Stimulated activated CD4-positive, alpha-beta T cell treated with anti-CD3 and anti-CD28 coated beads, Interleukin-15, amount 100 ng/mL, for 1 hour (primary cell): ENCODE data around the gene SMOC2.
"Not testable (repeated sequence)": the region's sequence is repeated elsewhere in the genome, so short reads cannot be mapped to it uniquely, and the experiment has no call there.

Experiments used
- DNase-seq, 2 donors: peaks; one replicate each; pipeline ENCODE4 v3.0.0-alpha.2; 2020; ENCODE audit warnings: low read depth in 1 of 2, low spot score in 1 of 2

SMOC2 gene

DNA sequence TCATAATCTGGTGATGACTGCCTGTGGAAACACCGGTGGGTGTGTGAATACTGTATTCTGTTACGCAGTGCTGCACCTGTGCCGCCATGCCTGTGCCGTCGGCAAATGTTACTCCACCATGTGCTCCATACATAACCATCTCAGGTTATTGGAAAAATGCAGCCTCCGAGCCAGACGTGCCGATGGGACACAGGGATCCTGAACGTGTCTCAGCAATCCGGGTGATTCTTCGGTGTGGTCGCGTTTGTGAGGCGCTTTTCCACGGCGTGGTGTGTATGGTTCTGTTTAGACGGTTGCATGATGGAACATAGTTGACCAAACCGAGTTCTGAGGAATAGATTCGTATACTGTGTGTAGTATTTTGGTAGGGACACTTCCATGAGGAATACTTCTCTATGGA, 130.3 kb downstream of the SMOC2 start:
- no peak for DNase-seq

DNA sequence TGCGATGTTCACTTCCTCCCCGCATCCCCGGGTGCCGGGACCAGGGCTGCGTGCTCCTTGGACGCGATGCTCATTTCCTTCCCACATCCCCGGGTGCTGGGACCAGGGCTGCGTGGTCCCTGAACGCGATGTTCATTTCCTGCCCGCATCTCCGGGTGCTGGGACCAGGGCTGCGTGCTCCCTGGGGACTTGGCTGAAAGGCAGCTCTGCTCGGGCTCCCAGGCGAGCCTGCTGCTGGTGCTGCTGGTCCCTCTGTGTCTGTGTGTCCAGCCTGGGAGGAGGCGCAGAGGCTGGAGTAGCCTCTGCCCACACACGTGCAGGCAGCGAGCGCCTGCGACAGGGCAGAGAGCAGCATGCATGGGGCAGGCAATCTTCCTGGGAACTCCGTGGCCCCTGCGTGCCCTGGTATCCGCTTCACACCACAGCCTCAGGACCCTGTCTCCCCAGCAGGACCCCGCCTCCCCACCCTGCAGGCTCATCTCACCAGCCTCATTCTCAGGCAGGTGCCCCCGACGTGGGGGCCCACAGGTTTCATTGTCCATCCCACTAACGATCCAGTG, 132.4 kb downstream of the SMOC2 start:
- not testable (repeated sequence) for DNase-seq

DNA sequence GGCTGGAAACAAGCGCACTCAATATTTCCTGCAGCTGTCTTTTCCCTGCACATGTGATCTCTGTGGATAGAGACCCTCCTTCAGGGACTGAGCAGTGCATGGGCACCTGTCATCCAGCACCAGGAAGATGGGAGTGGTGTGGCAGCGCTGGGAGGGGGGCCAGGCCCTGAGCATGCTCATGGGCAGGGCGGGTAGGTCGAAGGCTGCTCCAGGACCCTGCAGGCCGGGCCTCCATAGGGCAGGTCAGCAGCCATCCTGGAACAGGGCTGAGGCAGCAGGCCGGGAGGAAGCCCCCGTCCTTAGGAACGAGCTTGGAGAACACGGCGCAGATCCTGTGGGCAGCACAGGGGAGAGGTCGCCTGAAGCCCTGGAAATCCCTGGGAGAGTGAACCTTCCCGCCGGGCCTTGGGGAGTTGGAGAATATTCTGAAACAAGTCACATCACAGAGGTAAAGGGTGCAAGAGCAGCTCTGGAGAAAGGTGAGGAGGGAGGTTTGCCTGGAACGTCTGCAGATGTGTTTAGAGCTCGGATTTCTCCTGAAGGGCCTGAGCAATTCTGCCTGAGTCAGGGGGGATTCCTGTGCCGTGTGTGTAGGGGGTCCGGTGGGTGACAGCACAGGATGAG, 133.2 kb downstream of the SMOC2 start:
- no peak for DNase-seq

DNA sequence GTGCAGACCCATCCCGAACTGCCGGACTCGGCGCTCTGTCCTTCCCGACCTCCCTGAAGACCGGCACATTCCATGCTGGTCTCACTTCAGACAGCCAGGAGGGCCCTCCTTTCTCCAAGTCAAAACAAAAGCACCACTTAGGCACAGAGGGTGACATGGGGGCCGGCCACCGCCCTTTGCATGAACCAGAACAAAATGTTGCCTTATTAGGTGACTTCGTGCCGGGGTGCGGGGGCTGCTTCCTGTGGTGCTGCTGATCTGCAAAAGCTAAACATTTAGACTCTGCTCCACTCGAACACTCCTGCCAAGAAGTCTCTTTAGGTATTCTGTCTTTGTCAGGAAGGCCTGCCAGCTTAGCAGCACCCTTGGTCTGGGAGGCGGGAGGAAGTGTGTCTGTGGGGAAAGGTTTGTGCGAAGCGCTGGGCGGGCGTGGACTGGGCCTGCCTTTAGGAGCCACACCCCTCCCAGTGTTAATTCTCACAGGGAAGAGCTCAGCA, 133.8 kb downstream of the SMOC2 start:
- no peak for DNase-seq

DNA sequence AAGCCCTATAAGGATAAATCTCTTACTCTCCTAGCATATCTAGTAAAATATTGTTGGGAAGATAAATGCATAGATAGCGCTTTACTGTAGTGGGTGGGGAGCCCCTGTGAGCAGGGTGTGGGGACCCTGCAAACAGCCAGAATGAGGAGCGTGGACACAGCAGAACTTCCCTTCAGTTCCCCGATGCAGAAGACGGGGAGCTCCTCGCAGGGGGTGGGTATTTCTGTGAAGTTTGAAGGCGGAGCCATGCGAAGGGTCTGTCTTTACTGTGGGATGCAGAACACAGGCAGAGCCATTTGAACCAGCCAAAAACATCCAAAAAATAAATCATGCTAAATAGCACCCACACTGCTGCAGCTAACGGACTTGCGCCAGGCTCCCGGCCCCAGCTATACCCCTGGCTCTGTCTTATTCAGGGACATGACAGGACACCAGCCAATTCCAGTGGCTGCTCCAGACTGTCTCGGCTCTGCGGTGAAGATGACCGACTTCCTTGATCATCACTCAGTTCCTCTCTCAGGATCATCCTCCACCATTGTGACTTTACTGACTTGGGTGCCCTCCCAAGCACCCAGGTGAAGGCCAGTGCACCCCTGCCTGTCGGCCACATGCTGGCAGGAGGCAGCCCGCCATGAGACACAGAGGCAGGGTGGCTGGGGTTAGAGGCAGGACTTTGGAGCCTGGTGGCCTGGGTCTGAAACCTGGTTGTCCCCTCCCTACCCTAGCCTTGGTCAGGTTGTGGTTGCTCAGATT, 134.5 kb downstream of the SMOC2 start:
- DNase-seq: no peak

DNA sequence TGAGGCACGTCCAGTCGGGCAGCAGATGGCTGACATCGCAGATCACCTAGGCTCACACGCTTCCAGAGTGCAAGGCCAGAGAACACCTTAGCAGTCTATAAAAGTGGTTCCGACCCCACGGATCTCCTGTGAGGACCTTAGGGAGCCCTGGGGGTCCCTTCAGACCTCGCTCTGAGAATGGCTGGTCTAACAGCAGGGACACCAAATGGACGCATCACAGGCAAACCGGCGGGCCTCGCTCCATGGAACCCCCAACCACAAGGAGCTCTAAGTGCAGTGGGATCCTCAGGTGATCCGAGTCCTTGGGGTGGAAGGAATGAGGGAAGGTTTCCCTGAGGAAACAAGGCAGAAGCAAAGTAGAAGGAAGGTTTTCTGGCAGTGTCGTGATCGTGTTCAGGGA, 135.4 kb downstream of the SMOC2 start:
- DNase-seq: no peak

DNA sequence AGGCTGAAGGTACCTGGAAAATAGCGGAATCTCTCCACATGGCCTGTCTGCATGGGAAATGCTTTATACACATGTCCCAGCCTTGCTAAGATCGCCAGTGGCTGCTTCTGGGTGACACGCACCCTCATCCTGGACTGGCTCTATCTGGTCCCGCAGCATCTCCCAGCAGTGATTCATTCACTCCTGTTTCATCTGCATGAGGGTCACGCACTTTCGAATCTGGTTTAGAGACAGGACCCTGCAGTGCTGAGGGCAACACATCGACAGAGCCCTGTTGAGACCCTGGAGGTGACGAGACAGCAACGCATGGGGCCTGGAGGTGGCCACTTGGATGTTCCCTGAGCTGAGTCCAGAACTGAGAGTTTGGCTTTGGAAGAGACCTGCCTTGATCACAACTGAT, 136.5 kb downstream of the SMOC2 start:
- DNase-seq: no peak

DNA sequence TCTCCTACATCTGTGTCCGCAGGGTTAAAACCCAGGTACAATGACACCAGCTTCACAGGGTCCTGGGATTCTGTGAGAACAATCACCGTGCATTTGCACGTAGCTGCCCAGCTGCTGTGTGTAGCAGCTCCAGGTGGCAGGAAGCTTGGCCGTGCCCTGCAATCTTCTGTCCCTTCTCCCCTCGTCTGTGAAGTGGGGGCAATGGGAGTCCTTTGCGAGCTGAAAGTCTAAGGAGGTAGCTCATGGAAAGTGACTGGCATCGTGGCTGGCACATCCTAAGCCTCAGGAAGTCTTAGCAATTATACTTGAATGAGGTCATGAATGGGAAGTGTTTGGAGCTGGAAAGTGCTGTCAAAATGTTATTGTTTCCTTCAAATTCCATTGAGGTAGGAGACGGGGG, 137.1 kb downstream of the SMOC2 start:
- no peak for DNase-seq

DNA sequence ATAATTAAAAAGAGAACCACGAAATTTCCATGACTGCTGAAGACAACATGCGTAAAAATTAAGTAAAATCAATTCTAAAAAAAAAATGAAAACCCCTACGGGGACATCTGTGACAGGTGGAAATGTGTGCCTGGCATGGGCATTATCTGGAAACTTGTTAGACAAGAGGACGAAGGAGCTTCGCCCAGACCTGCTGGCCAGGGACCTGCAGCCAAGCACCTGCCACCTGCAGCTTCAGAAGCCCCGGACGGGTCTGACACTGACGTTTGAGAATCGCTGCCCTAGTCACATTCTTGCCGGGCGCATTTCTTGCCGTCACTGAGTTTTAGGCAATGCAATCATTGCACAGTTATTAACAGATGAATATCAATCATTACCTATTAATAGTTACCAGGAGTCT, 140.3 kb downstream of the SMOC2 start:
- DNase-seq: no peak

DNA sequence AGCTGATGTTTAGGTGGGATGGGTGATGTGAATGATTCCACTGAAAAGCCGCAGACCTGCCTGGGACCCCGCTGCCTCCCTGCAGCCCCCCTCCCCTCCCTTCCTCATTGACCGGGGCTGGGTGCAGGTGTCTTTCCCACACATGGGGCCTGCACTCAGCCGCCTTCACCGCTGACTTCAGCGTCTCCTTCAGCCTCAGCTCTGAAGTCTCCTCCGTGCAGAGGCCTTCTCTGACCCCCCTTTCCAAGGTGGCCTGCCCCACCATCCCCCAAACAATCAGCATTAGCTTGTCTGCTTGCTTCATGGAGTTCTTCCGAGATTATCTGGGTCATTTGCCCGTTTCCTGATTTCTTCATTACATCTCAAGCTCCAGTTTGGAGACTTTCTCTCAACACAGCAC, 140.7 kb downstream of the SMOC2 start:
- no peak for DNase-seq

DNA sequence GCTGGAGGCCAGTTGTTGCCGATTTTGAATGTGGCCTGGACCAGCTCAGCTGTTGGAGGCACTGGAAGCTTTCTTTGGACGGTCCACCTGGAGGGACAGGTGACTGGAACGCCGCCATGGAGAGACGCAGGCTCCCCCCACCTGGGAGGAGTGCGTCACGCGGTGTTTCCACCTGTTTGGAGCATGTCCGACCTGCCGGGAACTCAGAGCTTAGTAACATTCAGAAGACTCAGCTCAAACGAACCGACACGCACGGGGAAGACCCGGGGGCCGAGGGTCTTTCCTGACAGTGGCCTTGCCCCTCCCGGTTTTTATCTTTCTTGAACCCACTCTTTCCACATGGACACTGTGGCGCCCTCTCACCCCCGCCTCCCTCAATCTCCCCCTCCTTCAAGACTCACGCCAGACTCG, 141.6 kb downstream of the SMOC2 start:
- DNase-seq: no peak

DNA sequence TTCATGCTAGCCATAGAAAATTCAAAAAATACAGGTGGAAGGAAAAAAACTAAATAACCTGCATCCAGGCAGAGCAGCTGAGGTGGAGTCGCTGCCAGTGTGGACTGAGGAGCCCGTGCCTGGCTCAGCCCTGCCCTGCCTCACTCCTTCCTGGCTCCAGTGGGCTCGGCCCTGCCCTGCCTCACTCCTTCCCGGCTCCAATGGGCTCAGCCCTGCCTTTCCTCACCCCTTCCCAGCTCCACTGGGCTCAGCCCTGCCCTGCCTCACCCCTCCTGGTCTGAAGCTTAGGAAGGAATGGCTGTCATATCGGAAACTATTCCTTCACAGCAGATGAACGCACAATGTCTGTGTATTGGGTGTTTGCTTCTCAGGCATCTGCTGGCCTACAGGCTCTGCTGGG, 142.1 kb downstream of the SMOC2 start:
- DNase-seq: no peak

DNA sequence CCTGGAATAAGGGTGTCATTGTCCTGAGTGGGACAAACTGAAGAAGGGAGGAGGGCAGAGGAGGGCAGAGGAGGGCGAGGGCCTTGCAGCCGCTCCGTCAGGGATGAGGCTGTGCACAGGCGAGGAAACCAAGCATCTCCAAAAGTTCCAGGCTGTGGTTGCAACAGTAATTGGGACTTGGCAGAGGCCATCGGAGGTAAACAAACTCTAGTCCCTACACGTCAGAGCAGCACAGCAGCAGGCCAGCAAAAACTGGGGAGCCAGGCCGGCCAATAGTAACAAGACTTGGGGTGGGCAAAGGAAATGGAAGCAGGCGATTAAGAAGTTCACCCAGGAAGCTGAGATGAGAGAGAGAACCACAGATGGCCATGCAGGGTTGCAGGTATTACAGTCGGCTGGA, 142.8 kb downstream of the SMOC2 start:
- DNase-seq: no peak

DNA sequence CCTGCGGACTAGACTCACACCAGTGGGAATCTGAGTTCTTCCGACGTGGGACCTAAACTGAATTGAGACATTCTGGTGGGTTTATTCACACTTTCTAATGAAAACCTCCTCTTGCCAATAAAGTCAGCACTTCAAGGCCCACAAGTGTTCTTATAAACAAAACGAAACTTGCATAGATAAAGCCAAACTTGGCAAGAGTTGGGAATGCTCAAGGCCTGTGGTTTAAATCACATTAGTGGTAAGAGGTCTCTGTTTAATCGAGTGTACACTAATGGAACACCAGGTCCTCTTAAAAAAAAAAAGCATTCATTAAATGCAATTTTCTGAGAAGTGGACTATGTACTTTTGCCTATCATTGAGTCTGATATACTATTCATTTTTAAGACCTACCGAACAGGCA, 143.3 kb downstream of the SMOC2 start:
- no peak for DNase-seq

DNA sequence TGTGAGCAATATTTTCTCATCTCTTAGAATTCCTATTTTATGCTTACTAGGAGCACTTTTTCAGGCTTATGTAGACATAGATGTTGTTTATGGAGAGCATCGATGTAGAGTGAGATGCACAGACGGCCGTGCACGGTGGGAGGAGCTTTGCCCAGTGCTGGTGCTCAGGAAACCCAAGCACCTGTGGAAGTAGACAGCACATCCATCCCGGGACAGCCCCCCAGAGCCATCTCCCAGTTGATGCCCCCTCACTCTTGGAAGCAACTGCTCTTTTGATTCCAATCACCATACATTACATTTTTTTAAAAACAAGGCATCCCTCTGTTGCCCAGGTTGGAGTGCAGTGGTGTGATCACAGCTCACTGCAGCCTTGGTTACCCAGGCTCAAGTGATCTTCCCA, 143.7 kb downstream of the SMOC2 start:
- DNase-seq: no peak

DNA sequence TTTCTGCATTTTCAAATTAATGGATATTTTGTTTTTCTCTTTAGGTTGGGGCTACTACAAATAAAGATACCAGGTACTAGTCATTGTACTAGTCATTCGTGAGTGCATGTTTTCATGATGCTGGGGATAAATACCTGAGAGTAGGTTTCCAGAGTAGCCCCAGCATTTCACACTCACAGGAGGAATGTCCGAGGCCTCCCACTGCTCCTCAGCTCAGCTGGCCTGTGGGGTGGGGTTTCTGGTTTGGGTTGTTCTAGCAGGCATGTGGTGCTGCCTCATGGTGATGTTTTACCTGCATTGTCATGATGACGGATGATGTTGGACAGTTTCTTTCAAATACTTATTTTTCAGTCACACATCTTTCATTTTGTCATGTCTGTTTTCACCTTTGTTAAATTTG, 144.5 kb downstream of the SMOC2 start:
- no peak for DNase-seq

DNA sequence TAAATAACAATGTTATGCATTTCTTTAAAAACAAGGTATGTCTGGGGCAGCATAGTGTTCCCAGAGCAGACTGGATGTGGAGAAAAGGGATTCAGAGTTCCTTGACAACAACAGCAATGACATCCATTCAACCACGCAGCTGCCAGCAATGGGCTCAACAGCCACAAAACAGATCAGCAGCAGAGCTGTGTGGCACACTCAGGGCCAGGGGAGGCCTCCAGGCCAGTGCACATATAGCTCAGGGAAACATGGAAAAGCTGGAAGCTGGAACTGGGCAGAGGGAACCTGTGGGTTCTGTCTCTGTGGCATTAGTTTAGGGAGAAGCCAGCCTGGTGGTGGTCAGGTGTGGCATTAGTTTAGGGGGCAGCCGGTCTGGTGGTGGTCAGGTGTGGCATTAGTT, 148.3 kb downstream of the SMOC2 start:
- DNase-seq: no peak

DNA sequence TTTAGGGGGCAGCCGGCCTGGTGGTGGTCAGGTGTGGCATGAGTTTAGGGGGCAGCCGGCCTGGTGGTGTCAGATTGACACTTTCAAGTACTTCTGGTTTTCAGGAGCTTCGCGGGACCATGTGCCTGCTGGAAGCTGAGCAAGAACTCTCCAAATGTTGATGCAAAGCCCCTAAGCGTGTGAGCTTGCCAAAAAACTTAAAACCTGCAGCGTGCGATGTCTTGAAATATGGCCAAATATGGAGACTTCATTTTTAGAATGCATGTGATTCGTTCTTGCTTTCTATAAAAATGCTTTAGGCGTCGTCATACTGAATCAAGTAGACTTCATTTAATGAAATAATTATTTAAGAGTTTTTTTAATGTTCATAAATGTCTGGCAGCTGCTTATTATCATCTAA, 149.4 kb downstream of the SMOC2 start:
- DNase-seq: no peak

DNA sequence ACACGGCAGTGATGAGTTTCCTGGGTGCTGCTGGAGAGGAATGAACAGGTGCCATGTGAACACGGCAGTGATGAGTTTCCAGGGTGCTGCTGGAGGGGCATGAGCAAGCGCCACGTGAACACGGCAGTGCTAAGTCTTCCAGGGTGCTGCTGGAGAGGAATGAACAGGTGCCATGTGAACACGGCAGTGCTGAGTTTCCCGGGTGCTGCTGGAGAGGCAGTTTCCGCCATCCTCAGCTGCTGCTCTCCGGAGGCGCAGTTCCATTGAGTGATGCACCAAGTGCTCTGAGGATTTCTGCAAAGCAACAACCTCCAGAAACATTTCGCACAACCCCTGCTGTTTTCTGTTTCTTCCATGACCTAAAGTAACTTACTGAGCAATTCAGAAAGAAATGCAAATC, 155.4 kb downstream of the SMOC2 start:
- no peak for DNase-seq

DNA sequence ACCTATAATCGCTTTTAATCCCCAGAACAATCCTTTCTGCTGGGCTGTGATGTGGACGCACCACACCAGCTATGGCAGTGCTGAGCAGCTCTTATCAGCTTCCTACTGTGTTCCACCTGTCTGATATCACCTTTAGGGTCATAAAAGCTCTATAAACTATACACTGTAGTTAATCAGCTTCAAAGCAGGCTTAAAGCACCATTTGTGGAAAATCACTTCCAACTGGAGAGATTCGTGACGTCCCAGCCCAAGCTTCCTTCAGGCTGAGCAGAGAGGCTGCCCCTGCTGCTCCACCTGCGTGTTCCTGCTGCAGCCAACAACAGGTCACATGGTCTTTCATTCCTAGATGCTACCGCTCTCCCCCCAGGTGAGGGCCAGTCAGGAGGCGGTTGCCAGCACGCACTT, 156.5 kb downstream of the SMOC2 start:
- DNase-seq: no peak

DNA sequence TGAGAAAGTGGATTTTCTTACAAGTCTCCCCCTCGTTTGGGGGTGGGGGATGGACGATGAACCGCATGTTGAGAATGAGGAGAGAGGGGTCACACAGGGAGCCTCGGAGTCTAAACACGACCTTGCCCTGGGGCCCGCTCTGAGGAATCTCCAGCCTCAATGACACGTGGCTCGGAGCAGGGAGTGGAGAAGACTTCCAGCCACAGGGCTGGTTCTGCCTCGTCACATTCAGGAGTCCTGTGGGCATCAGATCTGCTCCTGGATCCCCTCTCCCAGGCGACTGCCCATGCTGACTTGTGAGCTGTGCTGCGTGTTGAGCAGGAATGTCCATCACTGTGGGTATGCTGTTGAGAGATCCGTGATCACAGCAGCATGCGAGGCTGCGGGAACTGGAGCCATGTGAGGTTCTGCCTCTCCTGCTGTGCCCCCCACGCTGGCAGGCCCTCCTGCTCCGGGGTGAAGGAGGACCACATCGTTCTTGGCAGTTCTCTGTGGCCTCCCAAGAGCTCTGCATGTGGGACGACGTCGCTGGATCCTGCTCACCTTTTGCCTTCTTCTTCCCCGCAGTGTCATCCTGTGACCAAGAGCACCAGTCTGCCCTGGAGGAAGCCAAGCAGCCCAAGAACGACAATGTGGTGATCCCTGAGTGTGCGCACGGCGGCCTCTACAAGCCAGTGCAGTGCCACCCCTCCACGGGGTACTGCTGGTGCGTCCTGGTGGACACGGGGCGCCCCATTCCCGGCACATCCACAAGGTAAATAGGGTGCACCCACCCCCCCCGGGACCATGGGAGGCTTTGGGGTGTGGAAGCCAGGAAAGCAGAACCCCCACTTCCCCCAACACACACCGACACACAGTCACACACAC, 157.5 kb downstream of the SMOC2 start:
- no peak for DNase-seq

DNA sequence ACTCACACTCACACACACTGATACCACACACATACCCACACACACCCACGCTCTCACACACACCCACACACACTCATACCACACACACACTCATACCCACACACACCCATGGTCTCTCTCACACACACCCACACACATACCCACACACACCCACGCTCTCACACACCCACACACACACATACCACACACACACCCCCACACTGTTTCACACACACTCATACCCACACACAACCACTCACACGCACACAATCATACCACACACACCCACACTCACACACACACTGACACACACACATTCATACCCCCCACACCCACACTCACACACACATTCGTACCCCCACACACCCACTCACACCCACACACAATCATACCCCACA, 158.1 kb downstream of the SMOC2 start:
- DNase-seq: no peak
